M059J (cell line): ENCODE measurements around the gene AP2S1. TPM values are rescaled to one million over a fixed set of nuclear protein-coding genes. Genes with fewer than 3 reads are reported as not detected.
"Not testable (repeated sequence)": the region's sequence is repeated elsewhere in the genome, so short reads cannot be mapped to it uniquely, and the experiment has no call there.

Experiments used
- DNase-seq: peaks from one replicate; pipeline ENCODE4 v3.0.0-alpha.2; 2012; ENCODE audit warnings: low read depth
- total RNA-seq: library from RNA; depleted of rRNA; stranded (reverse); fragments of >200 nt; shearing (Covaris generic); gene quantifications from 2 replicates; pipeline ENCODE4 v1.2.3, GENCODE V29; 2014; rRNA removed

Gene AP2S1
- 365 and 428 TPM in 2 replicates for total RNA-seq

DNA sequence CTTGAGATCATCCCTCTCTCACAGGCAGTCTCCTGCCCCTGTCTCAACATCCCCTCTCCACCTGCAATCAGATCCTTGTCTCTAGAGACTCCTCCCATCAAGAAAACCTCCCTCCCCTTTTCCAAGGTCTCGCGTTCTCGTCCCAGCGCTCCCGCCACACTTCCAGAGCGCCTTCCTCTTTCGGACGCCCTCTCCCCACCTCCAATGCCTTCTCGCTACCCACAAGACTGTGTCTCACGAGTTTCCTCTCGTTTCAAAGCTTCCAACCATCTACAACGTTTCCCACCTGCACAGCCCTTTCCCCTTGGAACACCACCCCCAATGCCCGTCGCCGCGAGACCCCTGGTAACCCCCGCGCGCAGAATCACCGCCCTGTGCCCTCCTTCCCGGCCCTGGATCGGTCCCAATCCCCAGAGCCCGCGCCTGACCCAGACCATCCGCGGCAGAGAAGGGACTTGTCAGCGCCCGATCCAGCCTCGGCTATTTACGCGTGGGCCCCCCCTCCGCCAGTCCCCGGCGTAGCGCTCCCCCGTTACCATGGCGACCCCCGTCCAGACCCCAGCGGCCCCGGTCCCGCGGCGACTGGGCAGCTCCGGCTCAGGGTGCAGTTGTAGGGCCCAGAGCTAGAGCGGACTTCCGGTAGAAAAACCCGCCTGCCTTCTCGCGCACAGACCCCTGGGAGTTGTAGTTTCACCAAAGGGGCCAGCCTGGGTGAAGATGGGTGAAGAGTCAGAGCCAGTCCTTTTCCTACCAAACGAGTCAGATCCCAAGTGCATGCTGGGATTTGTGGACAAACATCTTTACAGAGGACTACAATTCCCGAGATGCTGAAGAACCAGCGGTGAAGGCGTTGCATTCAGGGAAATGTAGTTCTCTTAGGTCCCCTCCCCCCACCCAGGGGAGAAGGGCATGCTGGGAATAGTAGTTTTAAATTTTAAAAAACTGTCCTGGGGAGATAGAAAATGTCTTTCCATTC is at the start of gene AP2S1:
AP2S1 (minus strand) TSS at position 619 of the 976 bp plus-strand sequence; CDS start at position 539, 80 bp downstream.
- peak; percentile 99 for DNase-seq

- DNase-seq, result no peak
These were observed 49.7 kb upstream of the AP2S1 start for GRCh38 chr19:46900341-46900740.

DNA sequence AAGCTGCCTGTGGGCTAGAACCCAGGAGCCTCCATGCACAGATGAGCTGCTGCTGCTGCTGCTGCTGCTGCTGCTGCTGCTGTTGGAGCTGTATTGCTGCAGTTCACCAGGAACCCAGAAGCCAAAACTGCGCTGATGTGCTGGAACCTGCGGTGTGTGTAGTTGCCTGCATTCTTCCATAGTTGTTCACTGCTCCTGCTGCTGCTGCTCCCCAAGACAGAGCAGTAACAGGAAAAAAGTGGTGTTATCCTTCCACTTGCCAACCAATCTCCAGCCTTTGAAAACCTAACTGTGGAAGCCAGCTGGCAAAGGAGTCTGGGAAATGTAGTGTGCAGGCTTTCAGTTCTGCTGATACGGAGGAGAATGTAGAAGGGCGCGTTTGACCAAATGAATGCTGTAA is 48.1 kb upstream of the AP2S1 start:
- DNase-seq, result peak; percentile 32

GRCh38 chr19:46896076-46896794 is 45.6 kb upstream of the AP2S1 start:
- no peak for DNase-seq

DNA sequence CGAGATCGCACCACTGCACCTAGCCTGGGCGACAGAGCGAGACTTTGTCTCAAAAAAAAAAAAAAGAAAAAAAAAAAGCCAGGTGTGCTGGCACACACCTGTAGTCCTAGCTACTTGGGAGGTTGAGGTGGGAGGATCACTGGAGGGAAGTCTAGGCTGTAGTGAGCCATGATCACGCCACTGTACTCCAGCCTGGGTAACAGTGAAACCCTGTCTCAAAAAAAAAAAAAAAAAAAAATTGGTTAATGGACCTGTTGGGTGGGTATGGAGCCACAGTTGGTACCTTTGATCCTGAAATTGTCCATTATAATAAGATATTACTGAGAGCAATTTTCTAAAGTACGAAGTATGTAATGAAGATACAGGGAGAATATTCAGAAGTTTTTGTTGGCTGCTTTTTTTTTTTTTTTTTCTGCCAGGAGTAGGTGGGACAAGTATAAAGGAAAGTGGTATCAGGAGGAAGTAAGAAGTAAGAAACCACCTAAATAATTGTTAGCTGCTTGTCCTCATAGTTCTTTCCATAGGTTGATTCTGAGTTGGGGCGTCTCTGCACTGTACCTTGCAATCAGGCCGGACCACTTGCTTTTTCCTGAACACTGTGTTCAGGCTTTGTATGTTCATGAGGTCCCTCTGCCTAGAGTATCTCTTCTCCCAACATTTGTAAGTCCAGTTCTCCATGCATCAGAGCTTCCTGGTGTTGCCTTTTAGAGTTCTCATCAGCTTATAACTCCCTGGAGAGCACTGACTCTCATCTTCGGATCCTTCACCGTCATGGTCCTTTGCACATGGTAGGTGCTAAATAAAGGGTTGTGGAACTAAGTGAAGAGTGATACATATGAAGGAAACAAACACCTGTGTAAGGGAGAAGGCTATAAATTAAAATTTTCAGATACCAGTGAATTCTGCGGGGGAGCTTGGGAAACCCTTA is 41.9 kb upstream of the AP2S1 start:
- no peak for DNase-seq

DNA sequence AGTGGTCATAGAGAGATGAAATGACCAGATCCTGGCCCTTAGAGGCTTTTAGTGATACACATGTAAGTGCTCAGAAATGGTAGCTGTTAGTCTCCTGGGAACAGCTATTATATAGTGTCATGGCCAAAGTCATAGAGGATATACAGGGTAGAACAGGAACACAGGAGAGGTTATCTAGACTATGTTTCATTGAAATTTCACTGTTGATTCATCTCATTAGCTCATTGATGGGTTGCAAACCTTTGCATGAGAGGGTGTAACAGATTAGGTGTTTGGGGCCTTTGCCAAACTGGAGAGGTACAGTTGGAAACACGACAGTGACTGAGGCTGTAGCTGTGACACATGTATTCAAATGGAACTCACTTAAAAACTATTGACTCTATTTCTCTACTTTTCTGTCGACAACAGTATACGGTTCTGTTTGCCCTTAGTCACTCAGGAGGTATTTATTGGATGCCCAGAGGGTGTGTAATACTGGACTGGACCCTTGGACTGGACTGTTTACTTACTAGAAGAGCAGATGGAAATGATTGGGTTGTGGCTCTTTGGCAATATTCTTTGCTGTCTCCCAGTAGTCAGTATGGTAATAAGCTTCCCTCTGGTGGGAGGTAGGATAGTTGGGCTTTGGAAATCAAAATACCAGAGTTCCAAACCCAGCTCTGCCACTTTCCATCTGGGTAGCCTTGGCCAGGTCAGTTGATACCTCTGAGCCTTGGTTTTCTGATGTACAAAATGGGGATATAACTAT is 40.0 kb upstream of the AP2S1 start:
- peak; percentile 94 for DNase-seq

DNA sequence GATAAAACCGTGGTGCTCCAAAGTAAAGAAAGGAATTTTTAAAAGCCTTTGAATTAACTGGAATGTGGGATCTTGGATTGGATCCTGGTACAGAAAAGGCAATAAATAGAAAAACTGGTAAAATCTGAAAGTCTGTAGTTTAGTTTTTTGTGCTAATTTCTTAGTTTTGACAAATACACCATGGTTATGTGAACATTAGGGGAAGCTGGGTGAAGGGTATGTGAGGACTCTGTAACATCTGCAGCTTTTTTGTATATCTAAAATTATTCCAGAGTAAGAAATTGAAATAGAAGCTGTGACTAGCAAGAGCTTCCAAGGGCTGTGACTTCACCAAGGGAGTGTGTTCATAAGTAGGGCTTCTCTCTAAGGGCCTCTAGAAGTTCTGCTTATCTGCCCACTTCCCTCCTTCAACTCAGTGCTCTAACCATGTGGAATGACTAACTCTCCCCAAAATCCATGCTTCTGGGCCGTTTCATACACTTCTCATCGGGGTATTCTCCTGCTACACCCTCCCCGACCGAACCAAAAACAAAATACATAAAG is 36.7 kb upstream of the AP2S1 start:
- DNase-seq, result no peak

- peak; percentile 84 for DNase-seq
These were observed 36.0 kb upstream of the AP2S1 start for GRCh38 chr19:46886546-46887239.

- no peak for DNase-seq
These were observed 34.8 kb upstream of the AP2S1 start for GRCh38 chr19:46885411-46885810.

- DNase-seq, result not testable (repeated sequence)
These were observed 32.1 kb upstream of the AP2S1 start for GRCh38 chr19:46882751-46883150.

DNA sequence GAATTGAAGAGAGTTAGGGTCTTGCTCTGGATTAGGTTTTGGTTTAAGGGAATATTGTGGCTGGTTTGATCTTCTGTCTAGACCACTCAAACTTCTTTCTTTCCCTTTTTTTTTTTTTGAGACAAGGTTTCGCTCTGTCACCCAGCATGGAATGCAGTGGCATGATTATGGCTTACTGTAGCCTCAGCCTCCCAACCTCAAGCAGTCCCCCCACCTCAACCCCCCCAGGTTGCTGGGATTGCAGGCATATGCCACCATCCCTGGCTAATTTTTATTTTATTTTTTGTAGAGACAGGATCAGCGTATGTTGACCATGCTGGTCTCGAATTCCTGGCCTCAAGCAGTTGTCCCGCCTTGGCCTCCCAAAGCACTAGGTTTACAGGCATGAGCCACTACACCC is 31.4 kb upstream of the AP2S1 start:
- DNase-seq, result no peak

- DNase-seq, result no peak
These were observed 30.4 kb upstream of the AP2S1 start for GRCh38 chr19:46881092-46881491.

- DNase-seq, result no peak
These were observed 29.8 kb upstream of the AP2S1 start for GRCh38 chr19:46880431-46880830.

DNA sequence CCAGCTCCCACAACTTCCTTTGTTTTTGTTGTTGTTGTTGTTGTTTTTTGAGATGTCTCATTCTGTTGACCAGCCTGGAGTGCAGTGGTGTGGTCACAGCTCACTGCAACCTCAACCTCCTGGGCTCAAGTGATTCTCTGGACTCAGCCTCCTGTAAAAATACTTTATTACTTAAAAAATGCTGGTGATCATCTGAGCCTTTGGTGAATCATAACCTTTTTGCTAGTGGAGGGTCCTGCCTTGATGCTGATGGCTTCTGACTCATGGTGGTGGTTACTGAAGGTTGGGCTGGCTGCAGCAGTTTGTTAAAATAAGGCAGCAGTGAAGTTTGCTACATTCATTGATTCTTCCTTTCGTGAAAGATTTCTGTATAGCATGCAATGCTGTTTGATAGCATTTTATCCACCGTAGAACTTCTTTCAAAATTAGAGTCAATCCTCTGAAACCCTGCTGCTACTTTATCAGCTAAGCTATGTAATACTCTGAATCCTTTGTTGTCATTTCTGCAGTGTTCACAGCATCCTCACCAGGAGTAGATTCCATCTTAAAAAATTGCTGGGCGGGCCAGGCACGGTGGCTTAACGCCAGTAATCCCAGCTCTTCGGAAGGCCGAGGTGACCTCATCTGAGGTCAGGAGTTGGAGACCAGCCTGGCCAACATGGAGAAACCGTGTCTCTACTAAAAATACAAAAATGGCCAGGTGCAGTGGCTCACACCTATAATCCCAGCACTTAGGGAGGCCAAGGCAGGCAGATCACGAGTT is 28.1 kb upstream of the AP2S1 start:
- peak; percentile 97 for DNase-seq

- no peak for DNase-seq
These were observed 25.0 kb upstream of the AP2S1 start for GRCh38 chr19:46875657-46876056.

GRCh38 chr19:46875234-46875633 is 24.6 kb upstream of the AP2S1 start:
- DNase-seq, result no peak

- no peak for DNase-seq
These were observed 22.3 kb upstream of the AP2S1 start for GRCh38 chr19:46872967-46873366.

DNA sequence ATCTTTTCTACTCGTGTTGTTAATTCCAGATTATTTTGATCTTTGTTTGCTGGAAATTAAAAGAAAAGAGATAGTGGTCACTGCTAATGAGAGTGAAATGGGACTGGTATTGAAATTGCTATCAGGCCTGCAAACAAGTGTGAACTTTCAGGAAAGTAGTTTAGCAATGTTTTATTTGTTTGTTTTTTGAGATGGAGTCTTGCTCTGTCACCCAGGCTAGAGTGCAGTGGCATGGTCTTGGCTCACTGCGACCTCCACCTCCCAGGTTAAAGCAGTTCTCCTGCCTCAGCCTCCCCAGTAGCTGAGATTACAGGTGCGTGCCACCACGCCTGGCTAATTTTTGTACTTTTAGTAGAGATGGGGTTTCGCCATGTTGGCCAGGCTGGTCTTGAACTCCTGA is 20.5 kb upstream of the AP2S1 start:
- DNase-seq, result not testable (repeated sequence)
